HG03439 (cell line): ENCODE measurements around the gene UBE2E2.

ENCODE experiments used
- ATAC-seq: cut with Tn5 transposase; IDR thresholded peaks from one replicate; pipeline ENCODE4 v1.9.1; 2021; ENCODE audit warnings: mild to moderate bottlenecking, moderate library complexity; ENCODE audit not compliant: unreplicated experiment

Gene UBE2E2

DNA sequence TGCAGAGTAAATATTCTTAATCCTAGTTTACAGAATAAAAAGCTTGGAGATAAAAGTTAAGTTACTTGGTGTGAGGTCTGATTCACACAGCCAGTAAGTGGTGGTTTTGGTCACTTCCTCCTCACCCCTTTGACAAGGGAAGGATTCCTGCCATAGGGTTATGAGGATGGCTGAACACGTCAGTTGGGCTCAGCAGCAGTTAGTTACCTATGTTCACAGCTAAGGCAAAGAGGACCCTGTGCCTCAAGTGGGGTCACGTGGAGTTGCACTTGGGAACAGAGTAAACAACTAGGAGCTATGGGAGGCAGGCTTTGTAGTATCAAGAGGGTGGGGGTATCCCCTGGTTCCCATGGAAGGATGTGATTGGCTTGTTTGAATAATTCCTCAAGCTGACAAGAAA lies 232.2 kb downstream of the UBE2E2 start:
- no peak for ATAC-seq

DNA sequence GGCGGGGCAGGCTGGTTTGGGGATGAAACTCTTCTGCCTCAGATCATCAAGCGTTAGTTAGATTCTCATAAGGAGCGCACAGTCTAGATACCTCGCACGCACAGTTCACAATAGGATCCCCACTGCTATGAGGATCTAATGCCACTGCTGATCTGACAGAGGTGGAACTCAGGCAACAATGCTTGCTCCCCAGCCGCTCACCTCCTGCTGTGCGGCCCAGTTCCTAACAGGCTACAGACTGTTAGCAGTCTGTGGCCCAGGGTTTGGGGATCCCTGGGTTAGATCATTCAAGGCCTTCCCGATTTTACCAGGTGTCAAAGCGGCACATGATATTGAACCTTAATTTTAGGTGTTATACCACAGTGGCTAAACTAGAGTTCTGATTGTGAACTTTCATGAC lies 232.8 kb downstream of the UBE2E2 start:
- no peak for ATAC-seq

DNA sequence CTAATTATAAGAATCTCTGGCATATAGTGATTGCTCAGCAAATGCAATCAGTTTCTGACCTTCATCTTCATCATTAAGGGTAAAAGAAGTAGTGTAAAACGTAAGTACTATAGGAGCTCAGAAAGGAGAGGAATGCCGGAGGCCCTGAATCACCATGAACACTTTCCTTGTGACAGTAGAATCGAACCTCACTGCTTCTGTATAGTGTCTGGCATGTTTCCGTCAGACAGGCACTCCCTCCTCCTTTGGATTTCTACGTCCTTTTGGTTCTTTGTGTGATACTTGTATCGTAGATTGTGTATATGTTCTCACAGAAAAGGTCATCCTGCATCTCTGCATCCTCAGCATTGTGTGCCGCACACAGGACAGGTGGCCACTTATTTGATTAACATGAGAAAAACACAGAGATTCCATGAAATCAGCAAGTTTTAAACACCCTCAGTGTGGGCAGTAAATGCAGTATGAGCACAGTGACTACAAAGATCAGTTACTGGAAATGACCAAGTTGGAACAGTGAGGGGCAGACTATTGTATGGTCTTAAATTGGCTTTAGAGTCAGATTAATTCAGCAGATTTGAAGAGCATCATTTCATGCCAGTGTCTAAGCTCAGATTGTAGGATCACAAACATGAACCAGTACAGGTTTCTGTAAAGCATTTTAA lies 234.5 kb downstream of the UBE2E2 start:
- ATAC-seq, result no peak

DNA sequence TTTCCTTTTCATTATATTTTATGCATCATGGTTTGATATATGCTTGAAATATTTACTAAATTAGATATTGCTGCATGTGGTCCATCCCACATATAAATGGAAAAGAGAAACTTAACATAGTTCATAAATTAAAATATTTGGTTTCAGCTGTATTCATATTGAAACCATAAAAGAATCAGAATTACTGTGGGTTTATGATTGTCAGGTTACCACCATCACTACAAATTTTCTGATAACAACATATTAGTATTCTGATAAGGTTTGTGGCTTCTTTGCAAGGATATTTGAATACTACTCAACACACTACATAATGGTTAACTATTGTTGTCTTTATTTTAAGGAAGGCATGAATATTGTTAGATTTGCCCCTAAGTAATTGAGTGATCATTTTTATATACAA lies 235.5 kb downstream of the UBE2E2 start:
- ATAC-seq, result peak; percentile 55

DNA sequence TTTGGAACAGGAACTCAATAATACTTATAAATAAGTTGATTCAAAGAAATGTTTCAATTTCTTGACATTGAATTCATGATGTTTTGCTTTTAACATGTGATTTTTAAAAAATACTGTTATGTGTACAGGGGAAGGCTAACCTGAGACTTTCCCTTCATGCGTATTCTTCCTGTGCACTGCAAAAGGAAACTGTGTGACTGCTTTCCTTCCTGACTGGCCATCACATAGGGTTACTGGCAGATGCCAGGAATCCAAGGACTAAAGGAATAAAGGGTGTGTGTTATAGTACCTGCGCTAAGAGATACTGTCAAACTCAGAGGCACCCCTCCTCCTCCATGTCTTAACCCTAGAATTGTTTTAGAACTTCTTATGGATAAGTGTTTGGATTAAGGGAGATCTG lies 236.0 kb downstream of the UBE2E2 start:
- no peak for ATAC-seq

DNA sequence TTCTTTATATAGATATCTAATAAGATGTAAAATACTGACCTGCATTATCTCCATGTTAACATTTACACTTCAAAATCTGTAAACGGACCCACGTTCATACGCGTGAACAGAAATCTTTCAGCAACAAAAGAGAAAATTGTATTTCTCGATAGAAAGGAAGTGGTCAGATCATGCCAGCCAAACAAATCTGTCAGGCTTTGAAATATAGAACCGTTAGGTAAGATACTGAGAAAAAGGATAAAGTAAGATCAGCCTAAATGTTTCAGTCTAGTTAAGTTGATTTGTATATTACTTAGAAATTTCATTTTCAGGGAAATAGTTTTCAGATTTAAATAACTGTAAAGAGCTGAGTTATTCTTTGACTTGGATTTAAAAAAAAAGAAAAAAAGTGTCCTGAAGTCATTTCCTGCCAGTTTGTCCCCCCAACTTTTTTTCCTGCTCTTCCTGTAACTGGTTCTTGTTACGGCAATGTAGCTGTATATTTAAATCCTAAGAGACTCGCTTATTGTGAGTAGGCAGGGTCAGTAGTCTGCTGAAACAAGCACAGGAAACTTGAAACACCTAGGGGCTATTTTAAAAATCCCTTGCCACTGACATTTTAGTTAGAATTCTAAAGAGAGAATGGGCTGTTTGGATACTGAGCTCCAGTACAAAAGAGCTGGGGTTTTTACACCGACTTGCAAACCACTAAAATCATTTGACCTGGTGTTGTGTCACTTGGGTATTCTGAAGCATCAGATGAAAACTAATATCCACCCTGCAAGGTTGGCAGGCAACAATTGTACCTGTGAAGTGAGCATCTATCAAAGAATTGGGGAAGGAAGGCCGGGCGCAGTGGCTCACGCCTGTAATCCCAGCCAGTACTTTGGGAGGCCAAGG lies 237.5 kb downstream of the UBE2E2 start:
- no peak for ATAC-seq

DNA sequence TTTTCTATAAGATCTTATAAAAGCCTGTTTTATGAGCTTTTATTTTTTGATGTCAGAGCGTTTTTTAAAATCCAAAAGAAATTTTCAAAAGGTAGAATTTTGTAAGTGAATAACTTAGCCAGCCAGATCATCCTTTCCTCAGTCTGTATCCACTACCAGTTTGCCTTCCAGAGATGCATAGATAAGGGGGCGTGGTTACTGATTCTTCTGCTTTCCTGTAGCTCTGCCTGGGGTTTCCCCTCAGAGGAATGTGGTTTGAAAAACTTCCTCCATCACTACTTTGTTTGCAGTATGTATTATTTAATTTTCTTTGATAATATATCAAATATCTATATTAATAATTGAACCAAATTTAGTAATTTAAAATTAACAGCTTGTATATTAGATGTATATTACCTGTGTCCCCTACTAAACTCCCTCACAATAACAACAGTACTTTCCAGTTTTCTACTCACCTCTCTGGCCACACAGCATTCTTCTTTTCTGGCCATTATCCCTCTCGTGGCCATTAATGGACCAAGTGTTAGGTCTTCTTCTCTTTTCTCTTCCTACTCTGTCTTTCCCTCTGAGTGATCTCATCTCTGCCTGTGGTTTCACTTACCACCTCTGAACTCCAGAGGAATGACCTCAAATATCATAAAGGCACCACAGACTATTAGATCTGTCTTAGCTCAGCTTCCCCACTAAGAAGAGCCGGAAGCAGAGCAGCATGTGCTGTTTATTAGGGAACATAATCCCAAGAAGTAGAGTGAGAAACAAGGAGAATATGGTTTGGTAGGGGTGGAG lies 239.7 kb downstream of the UBE2E2 start:
- peak; percentile 51 for ATAC-seq

DNA sequence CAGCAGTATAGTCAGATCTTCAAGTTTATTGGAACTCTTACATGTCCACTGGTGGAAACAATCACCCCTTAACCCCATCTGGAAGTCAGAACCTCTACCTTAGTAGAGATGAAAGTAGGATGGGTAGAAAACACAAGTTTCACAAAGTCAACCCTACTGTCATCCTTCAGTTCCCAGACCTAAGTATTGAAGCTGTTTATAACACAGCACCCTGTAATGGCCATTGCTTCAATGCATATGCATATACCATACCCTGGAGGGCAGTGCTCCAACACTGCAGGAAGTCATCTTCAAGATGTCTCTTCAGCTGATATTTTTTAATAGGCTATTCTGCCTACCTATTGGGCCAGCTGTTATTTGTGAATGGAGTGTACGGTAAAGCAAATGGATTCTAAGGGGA lies 241.3 kb downstream of the UBE2E2 start:
- ATAC-seq, result no peak

DNA sequence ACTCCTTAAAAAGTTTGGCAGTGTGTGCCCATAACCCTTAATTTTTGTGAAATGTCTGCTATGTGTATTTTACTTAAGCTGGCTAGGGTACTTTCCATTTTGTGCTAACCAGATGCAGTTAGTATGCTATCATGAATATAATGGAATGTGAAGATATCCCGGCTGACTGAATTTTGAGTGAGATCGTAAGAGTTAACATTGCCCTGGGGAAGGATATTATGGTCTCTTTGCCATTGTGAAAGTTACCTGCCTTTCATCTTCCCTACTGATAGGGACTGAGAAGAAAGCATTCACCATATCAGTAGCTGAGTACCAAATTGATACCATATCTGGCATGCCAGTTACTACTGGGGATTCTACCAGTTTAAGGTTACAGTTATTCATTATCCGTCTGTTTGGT lies 243.2 kb downstream of the UBE2E2 start:
- ATAC-seq, result no peak

DNA sequence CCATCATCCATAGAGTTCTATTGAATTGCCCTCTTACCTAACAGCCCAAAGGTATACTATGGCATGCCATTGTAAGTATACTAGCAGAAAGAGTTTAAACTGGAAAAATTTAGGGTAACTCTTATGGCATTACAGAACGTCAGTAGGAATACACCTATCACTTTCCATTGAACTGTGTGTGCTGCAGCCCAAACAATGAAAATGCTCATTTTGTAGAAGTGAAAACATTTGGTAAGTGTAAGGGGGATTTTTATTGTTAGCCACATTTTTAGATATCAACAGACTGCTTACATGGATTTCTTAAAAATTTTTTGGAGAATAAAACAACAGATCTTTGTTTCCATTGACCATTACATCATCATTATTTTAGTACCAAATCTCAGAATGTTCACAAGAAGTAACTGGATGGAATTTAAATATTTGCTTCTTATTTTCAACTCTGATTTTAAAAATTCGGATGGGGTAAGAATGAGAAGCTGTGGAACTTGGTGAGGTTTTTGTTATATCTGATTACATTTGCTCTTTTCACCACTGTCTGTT lies 245.9 kb downstream of the UBE2E2 start:
- ATAC-seq, result no peak

DNA sequence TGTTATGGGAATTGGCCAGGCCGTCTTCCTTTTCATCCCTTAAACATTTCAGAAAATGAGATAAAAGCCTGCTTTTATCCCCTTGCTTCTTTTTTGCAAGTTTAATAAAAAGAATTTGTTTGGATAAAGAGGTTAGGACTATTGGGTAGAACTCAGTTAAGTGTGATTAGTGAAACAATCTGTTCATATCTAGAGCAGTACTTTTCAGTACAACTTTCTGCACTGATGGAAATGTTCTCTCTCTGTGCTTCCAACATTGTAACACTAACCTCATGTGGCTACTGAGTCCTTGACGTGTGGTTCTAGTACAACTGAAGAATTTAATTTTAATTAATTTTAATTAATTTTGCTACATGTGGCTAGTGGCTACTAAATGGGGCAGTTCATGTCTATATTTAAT lies 246.9 kb downstream of the UBE2E2 start:
- ATAC-seq, result no peak

DNA sequence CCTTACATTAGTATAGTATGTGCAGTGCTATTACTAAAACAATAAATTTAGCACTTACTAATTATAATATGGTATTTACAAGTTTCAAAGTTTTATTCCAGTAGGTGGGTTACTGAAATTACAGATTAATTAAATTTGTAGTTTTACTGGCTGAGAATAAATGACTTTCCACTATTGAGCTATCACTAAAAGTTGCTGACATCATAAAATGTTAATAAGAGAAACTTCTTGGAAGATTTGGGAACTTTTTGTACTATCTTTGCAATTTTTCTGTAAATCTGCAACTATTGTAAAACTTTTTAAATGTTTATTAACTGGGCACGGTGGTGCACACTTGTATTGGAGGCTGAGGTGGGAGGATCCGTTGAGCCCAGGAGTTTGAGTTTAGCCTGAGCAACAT lies 247.7 kb downstream of the UBE2E2 start:
- no peak for ATAC-seq

DNA sequence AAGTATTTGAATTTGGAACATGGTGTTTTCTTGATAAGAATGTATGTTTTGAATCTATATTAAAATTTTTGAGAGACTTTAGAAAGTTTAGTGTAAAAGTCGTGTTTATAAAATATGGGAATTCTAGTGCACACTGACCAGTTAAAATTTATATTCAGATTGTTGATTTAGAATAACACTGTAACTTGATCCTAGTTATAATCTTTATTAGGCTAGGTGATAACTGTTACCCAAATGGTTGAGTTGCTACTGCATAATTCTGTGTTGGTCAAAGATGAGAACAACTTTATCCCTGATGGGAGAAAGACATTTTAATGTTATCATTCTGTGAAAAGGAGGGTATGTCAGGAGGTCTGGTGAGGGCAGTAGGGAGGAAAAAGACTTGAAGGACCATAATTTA lies 249.3 kb downstream of the UBE2E2 start:
- ATAC-seq, result no peak

DNA sequence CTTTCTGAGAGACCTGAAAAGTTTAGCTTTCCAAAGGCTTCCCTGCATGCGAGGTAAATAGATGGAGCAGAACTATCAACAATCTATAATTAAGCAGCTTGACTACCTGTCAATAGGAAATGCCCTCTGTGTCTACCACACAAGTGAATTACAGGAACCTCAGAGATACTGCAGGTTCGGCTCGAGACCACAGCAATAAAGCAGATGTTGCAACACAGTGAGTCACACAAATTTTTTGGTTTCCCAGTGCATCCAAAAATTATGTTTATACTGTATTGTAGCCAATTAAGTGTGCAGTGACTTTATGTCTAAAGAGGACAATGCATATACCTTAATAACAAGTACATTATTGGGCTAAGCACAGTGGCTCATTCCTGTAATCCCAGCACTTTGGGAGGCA lies 252.0 kb downstream of the UBE2E2 start:
- ATAC-seq, result no peak

DNA sequence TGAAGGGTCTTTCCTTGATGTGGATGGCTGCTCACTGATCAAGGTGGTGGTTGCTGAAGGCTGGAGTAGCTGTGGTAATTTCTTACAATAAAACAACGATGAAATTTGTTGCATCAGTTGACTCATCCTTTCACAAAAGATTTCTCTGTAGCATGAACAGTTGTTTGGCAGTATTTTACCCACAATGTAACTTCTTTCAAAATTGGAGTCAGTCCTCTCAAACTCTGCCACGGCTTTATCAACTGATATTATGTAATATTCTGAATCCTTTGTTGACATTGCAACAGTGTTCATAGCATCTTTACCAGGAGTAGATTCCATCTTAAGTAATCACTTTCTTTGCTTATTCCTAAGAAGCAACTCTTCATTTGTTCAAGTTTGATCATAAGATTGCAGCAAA lies 252.6 kb downstream of the UBE2E2 start:
- ATAC-seq, result no peak

DNA sequence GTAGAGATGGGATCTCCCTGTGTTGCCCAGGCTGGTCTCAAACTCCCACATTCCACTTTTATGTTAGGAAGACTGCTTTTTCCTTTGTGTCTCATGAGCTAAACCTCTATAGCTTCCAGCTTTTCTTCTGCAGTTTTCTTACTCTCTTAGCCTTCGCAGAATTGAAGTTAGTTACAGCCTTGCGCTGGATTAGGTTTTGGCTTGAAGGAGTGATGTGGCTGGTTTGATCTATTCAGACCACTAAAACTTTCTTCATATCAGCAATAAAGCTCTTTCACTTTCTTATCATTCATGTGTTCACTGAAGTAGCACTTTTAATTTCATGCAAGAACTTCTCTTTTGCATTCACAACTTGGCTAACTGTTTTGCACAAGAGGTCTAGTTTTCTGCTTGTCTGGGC lies 254.6 kb downstream of the UBE2E2 start:
- no peak for ATAC-seq

DNA sequence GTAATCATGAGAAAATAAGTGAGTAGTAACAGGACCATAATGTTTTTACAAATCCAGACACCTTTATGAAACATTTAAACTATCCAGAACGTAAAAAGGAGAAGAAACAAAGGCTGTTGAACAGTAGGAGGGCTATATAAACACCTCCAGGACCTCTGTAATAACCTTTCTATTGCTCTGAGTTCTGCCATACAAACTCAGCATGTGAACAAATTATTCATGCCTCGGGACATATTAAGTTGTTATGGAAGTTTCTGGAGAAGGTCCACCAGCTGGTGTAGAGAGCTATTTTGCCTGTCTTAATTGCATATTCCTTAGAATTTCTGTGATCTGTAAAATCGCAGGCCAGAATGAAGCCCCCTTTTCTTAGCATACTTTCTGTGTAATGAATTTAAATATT lies 256.3 kb downstream of the UBE2E2 start:
- ATAC-seq, result no peak

DNA sequence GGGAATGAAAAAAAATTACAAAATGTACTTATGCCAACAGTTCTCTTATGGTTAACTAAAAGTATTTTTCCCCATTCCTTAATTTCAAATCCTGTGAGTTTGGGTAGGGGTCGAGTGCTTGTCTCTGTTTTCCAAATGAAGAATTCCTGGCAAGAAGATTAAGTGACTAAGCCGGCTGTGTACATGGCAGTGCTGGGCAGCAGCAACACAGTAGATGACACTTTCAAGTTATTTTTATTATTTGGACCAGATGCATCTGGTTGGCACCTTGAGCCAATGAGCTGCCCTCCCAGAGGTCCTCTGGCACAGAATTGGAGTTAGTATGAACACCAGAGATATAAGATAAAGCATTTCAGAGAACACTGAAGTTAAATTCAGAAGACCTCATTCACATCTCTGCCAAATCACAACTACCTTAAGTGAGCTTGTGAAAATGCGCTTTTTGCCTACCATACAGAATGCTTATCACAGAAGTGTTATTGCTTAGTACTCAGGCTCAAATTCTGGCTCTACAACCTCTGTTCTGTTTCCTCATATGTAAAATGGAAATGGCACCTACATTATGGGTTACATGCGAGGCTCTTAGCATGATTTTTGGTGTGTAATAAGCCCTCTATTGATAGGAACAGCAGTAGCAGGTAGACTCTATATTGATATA lies 256.9 kb downstream of the UBE2E2 start:
- no peak for ATAC-seq

DNA sequence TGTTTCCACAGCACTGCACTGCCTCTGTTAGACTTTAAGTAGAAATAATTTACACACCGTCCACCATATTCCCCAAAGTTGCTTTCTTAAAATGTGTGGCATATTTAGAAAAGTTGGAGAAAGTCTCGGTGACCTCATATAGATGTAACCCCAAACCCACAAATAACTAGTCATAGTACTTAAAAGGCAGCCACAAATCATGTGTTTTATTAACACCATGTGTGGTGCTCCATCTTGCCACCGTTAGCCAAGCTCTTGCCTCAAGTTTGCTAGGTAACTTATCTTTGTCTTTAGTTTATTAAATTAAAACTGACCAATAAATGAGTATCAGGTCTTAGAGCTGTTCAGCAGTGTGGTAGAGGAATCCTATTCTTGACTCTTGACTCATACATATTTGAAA lies 257.9 kb downstream of the UBE2E2 start:
- ATAC-seq, result no peak

DNA sequence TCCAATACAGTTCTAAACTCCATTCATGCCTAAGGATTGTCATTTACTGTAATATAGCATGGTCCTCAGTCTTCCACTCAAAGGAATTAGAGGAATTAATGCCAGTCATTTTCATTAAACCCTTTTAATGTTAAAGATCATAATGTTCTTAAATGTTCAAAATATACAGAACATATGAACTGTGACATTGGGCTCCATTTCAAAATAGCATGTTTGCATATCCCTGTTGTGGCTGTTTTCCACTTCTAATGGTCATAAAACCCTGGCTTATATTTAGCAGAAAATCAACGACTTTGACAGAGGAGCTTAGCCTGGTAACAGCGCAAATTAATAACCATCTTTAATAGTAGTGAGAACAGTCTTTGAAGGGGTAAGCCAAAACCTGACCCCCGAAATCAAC lies 260.7 kb downstream of the UBE2E2 start:
- no peak for ATAC-seq

DNA sequence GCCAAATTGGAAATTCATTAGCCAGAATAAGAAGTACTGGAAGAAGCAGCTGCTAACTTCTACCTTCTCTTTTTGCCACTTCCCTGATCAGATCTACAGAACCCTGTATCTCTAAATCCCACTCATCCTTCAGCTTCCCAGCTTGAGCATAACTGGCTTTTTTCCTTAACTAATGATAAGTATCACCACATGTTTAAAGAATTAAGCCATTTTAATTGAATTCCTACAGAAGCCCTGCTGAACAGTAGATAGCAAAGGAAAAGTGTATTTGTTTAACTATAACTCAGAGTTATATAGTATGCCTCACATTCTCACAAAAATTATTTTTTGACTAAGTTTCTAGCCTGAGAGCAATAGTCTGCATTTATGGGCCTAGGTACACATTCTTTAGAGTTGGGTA lies 262.4 kb downstream of the UBE2E2 start:
- no peak for ATAC-seq
